Hepatocyte (in vitro differentiated cells): Measurements from ENCODE around the gene ELMOD3. TPM values are rescaled to one million over a fixed set of nuclear protein-coding genes. Genes with fewer than 3 reads are reported as not detected.
"Not testable (repeated sequence)": the region's sequence is repeated elsewhere in the genome, so short reads cannot be mapped to it uniquely, and the experiment has no call there.

Experiments used
- DNase-seq: peaks from one replicate; pipeline ENCODE4 v3.0.0-alpha.2; 2016; ENCODE audit warnings: low spot score
- H2AFZ ChIP-seq: fragments of 200-600 bp; sonication (generic); 2 replicates; pipeline ENCODE4 v1.6.0; 2016; ENCODE audit warnings: antibody characterized with exemption, mild to moderate bottlenecking
- H3K27ac ChIP-seq: fragments of 200-600 bp; sonication (generic); 2 replicates; pipeline ENCODE4 v1.5.1; 2016; ENCODE audit warnings: mild to moderate bottlenecking
- H3K27me3 ChIP-seq: fragments of 200-600 bp; sonication (generic); 2 replicates; pipeline ENCODE4 v1.6.1; 2016
- H3K36me3 ChIP-seq: fragments of 200-600 bp; sonication (generic); replicated peaks from 2 replicates; pipeline ENCODE4 v1.5.1; 2016; ENCODE audit warnings: low read depth; ENCODE audit not compliant: insufficient read depth
- H3K4me1 ChIP-seq: fragments of 200-600 bp; sonication (generic); 2 replicates; pipeline ENCODE4 v1.5.1; 2016; ENCODE audit warnings: mild to moderate bottlenecking, moderate library complexity; ENCODE audit not compliant: insufficient read depth
- H3K4me2 ChIP-seq: fragments of 200-600 bp; sonication (generic); 2 replicates; pipeline ENCODE4 v1.6.0; 2016
- H3K4me3 ChIP-seq: fragments of 200-600 bp; sonication (generic); 2 replicates; pipeline ENCODE4 v1.5.1; 2016; ENCODE audit warnings: mild to moderate bottlenecking
- H3K79me2 ChIP-seq: fragments of 200-600 bp; sonication (generic); 2 replicates; pipeline ENCODE4 v1.6.0; 2017; ENCODE audit warnings: mild to moderate bottlenecking
- H3K9me2 ChIP-seq: fragments of 200-600 bp; sonication (generic); replicated peaks from 2 replicates; pipeline ENCODE4 v1.6.0; 2017; ENCODE audit warnings: mild to moderate bottlenecking; ENCODE audit not compliant: insufficient read depth
- H3K9me3 ChIP-seq: fragments of 200-600 bp; sonication (generic); 2 replicates; pipeline ENCODE4 v1.5.1; 2016; ENCODE audit warnings: low read depth, mild to moderate bottlenecking
- H4K20me1 ChIP-seq: fragments of 200-600 bp; sonication (generic); 2 replicates; pipeline ENCODE4 v1.6.0; 2016; ENCODE audit warnings: mild to moderate bottlenecking; ENCODE audit not compliant: insufficient read depth, poor library complexity, severe bottlenecking
- CTCF ChIP-seq: fragments of 200-600 bp; sonication (generic); IDR thresholded peaks from 2 replicates; pipeline ENCODE4 v1.5.1; 2016; ENCODE audit warnings: antibody characterized with exemption, mild to moderate bottlenecking; ENCODE audit not compliant: poor library complexity
- EZH2 ChIP-seq: fragments of 200-600 bp; sonication (generic); IDR thresholded peaks from 2 replicates; pipeline ENCODE4 v1.6.1; 2016; ENCODE audit warnings: antibody characterized with exemption, mild to moderate bottlenecking, borderline replicate concordance
- EZH2phosphoT487 ChIP-seq: fragments of 200-600 bp; sonication (generic); IDR thresholded peaks from one replicate; pipeline ENCODE4 v1.6.1; 2018; ENCODE audit warnings: antibody characterized with exemption, mild to moderate bottlenecking, low read depth, moderate library complexity; ENCODE audit not compliant: unreplicated experiment, severe bottlenecking
- WGBS: methylation state at CpG from one replicate; pipeline ENCODE4 v1.1.6; 2016; ENCODE audit warnings: low lambda C conversion rate; ENCODE audit errors: missing lambda C conversion rate; 5-methylcytosine and 5-hydroxymethylcytosine counted together
- polyA plus RNA-seq: library from polyadenylated mRNA; unstranded; fragments of >200 nt; fragmentation: Nextera tagmentation; extraction: Ambion mirVana; gene quantifications from 2 replicates; pipeline ENCODE4 v1.2.1, GENCODE V29; 2016
- total RNA-seq: library from RNA; depleted of rRNA; stranded (reverse); fragments of >200 nt; gene quantifications from 2 replicates; pipeline ENCODE4 v1.2.3, GENCODE V29; 2014

Gene ELMOD3
- total and polyA plus RNA-seq, 2 experiments from 2014 or later = 18.1 to 25.1 TPM

GRCh38 chr2:85377083-85377482 is 22.5 kb downstream of the ELMOD3 start:
- H3K36me3 ChIP-seq = no peaks in the 10 kb centered on the region
- peak overlapping the region; percentile 76 for H3K27ac ChIP-seq
- no peaks in the 10 kb centered on the region for H4K20me1 ChIP-seq
- H3K4me3 ChIP-seq = no peak overlapping the region
- no peaks in the 10 kb centered on the region for H3K79me2 ChIP-seq
- H2AFZ ChIP-seq = no peak overlapping the region
- peak overlapping the region; percentile 27 for H3K4me2 ChIP-seq
- TF ChIP-seq CTCF (no peak), EZH2 (no peak), EZH2phosphoT487 (no peak)
- H3K27me3 ChIP-seq = no peaks in the 10 kb centered on the region
- 86% methylated on average over 11 of the region's 11 CpGs for WGBS
- H3K4me1 ChIP-seq = peaks cover 6% of the 10 kb centered on the region
- DNase-seq = no peak
- no peaks in the 10 kb centered on the region for H3K9me3 ChIP-seq
- no peaks in the 10 kb centered on the region for H3K9me2 ChIP-seq

DNA sequence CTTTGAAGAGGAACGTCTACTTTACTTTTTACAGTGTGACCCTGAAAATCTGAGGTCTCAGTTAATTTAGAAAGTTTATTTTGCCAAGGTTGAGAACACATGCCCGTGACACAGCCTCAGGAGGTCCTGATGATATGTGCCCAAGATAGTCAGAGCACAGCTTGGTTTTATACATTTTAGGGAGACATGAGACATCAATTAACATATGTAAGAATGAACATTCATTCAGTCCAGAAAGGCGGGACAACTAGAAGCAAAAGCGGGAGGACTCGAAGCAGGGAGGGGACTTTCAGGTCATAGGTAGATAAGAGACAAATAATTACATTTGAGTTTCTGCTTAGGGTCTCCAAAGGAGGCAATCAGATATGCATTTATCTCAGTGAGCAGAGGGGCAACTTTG is 23.7 kb downstream of the ELMOD3 start:
- Histone ChIP-seq H4K20me1 (no peaks in the 10 kb centered on the region), H3K4me3 (no peak overlapping the region), H3K9me3 (no peaks in the 10 kb centered on the region), H3K79me2 (no peaks in the 10 kb centered on the region), H3K4me1 (peaks cover 6% of the 10 kb centered on the region), H3K4me2 (no peak overlapping the region), H3K36me3 (no peaks in the 10 kb centered on the region), H3K27me3 (no peaks in the 10 kb centered on the region), H3K9me2 (no peaks in the 10 kb centered on the region), H3K27ac (no peak overlapping the region), H2AFZ (no peak overlapping the region)
- 85% methylated on average over 5 of the region's 5 CpGs for WGBS
- DNase-seq = no peak
- TF ChIP-seq EZH2 = no peak
- TF ChIP-seq EZH2phosphoT487 = no peak
- TF ChIP-seq CTCF = no peak

- TF ChIP-seq EZH2phosphoT487 (no peak), EZH2 (no peak), CTCF (no peak)
- 94% methylated on average over 1 of the region's 1 CpG for WGBS
- no peak for DNase-seq
- no peaks in the 10 kb centered on the region for H3K36me3 ChIP-seq
- no peaks in the 10 kb centered on the region for H4K20me1 ChIP-seq
- no peaks in the 10 kb centered on the region for H3K27me3 ChIP-seq
- H3K9me3 ChIP-seq = no peaks in the 10 kb centered on the region
- H3K9me2 ChIP-seq = no peaks in the 10 kb centered on the region
- H3K79me2 ChIP-seq = no peaks in the 10 kb centered on the region
- no peak overlapping the region for H3K4me2 ChIP-seq
- H3K4me1 ChIP-seq = peaks cover 6% of the 10 kb centered on the region
- H2AFZ ChIP-seq = no peak overlapping the region
- H3K27ac ChIP-seq = no peak overlapping the region
- no peak overlapping the region for H3K4me3 ChIP-seq
These were observed 25.5 kb downstream of the ELMOD3 start for GRCh38 chr2:85380048-85380447.

DNA sequence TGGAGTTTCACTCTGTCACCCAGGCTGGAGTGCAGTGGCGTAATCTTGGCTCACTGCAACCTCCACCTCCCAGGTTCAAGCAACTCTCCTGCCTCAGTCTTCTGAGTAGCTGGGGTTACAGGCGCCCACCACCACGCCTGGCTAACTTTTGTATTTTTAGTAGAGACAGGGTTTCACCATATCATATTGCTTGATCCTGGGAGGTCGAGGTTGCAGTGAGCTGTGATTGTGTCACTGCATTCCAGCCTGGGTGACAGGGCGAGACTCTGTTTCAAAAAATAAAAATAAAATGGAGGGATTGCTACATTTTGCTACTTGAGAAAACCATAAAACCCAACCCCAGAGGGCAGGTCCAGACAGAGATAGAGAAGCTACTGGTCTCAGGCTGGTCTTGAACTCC is 28.6 kb downstream of the ELMOD3 start:
- 90% methylated on average over 5 of the region's 5 CpGs for WGBS
- H2AFZ ChIP-seq, H3K4me3 ChIP-seq, H4K20me1 ChIP-seq, H3K27me3 ChIP-seq, DNase-seq, H3K4me1 ChIP-seq, H3K4me2 ChIP-seq, H3K27ac ChIP-seq, H3K79me2 ChIP-seq, H3K9me2 ChIP-seq, H3K36me3 ChIP-seq, H3K9me3 ChIP-seq: not testable (repeated sequence)
